Measurements from ENCODE around the gene TEX2.

TEX2 gene

DNA sequence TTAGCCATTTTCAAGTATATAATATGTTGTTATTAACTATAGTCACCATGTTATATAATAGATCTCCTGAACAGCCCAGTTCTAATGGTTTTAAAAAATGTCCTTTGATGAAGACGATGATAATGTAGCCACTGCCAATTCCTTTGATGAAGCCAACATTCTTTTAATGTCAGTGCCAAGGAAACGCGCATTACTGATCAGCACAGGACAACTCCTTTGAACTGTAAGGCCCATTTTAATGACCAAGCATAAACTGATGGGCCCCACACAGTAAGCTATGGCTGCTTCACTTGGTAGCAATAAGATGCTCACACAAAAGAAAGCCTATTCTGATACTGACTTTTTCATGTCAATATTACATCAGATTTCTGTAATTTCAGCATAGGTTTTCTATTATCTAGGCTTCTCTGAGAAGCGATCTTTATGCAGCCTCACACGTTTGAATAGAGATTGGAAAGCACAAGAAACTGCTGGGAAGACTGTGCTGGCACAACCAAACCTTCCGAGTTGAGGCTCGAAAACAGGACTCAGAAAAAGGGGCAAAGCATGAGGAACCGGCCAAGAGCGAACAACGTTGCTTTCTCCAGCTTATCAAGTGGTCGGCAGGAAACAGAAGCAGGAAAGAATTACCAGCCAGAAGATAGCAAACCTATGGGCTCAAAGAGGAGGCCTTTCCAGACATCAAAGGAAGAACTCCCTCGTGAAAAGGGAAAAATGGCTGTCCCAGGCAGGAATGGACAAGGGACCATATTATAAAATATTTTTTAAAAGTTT lies 152.5 kb downstream of the TEX2 start:
- DNase-seq = no peak

DNA sequence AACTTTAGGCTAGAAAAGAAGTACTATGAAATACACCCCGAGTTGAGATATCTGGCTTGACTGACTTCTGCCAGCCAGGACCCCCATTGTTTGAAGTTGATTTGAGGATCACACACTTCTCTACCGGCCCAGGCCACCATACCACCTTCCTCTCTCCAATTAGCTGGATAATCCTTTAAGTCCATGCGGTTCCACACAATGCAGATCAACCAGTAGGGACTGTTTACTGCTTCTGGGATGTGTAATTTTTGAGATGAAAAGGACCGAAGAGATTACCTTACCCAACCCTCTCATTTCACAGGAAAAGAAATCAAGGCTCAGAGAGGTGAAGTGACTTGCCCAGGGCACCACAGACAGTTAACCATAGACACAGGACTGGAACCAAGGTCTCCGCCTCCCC lies 153.7 kb downstream of the TEX2 start:
- no peak for DNase-seq

DNA sequence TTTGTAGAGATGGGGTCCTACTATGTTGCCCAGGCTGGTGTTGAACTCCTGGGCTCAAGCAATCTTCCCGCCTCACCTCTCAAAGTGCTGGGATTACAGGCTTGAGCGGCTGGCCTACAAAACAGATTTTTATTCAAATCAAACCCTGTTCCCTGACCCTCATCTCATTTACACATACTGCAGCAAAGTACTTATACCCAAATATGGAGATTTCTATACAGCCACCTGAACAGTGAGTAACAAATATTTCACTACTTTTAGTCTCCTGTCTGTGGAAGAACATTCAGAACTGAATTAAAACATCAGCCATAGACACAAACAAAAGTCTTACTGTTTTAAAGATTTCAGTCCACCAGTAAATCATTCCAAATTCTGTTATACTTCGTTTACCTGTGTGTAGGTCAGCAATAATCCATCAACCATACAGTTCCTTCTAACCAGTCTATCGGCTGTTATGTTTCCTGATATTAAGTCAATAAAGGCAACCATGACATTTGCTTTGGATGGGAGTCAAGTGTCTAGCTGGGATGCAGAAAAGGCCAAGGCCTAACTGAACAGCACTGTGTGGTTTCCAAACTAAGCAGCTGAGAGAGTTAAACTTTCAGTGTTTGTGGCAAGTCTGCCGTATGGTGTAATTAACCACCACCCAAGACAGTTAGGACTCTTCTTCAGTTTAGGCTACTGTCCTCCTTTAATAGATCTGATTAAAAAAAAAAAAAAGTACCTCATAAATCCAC lies 155.4 kb downstream of the TEX2 start:
- DNase-seq = no peak

DNA sequence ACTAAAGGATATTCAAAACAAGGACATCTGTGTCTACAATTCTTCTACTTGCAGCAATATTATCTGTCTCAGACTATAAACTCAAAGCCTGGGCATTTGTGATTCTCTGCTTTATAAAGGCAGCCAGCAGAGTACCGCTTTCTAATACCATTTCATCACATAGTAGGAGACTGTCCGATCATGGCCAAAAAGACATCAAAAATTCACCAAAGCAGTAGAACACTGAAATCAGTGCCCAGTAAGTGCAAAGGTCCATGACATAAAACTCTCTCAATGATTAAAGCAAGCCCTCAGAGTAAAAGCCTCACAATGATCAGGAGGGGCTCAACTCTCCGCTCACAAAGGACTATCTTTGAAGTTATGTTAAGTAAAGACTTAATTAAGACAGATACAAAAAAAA lies 156.1 kb downstream of the TEX2 start:
- no peak for DNase-seq

DNA sequence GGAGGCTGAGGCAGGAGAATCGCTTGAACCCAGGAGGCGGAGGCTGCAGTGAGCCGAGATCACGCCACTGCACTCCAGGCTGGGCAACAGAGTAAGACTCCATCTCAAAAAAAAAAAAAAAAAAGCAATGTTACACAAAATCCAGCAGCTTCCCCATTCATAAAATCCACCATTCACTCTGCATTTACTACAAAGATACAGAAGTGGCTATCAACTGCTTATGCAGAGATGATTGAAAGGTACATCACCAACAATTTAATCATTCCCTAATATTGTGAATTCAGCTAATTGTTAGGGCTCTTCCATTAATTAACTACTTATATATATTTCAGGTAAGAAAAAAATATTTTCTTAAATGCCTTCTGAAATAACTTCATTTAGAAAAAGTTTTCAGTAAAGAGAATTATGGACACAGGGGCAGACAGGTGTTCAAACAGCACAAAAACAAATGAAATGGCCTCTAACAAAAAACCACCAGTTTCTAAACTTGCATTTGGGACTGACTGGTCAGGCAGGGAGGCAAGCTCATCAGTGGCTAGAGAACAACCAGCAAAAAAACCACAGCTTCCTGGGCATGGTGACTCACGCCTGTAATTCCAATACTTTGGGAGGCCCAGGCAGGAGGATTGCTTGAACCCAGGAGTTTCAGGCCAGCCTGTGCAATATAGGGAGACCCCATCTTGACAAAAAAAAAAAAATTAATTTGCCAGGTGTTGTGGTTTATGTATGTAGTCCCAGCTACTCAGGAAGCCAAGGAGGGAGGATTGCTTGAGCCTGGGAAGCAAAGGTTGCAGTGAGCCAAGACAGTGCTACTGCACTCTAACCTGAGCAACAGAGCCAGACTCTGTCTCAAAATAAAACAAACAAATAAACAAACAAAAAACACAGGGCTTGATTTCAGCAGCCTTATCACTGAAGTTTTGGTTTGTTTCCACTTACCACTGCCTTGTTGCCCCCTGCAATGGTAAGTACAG lies 159.4 kb downstream of the TEX2 start:
- DNase-seq = no peak

DNA sequence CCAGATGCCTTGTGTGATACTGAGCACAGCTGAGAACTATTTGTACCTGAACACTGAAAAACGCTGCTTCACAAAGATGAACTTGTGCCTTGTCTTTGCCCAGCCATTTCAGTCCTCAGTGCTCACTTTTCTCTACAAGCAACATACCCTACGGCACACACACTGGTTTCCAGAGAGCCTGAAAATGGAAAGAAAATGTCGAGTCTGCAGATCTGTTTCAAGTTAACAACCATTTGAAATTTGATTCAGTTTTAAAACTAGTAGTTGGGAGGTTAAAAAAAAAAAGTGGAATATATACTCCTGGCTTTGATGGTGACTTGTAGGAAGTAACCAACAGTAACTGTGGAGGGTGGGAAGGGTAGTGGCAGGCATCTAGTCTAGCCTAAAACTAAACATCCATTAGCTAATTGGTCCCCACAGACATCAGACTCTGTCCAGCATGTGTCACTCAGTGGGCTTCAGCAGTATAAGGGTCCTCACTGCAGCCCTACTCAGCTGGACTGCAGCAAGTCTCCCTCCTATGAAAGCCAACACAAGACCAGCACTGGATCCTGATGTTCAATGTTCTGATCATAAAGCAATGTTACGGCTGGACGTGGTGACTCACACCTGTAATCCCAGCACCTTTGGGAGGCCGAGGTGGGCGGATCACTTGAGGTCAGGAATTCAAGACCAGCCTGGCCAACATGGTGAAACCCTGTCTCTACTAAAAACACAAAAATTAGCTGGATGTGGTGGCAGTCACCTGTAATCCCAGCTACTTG lies 160.3 kb downstream of the TEX2 start:
- DNase-seq = no peak

DNA sequence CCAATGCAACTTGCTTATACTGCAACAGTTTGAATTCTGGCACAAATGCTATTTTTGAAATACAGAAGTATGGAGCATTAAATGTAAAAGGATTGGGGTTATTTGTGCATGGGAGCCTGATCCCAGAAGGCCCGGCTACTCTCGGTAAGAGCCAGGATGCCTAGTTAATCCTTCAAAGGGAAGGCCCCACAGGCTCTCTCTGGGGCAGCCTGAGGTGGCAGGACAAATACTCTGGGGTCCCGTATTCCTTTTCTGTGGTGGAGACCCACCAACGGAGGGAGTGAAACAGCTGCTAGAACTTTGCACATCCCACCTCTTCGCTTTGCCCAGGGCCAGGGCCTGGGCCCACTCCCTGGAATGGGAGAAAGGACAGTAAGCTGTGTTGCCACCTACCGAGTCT lies 163.5 kb downstream of the TEX2 start:
- DNase-seq = no peak
